Left renal cortex interstitium (tissue), 4 donors: ENCODE measurements around the gene HSBP1L1. TPM values are rescaled to one million over a fixed set of nuclear protein-coding genes. Genes with fewer than 3 reads are reported as not detected.

ENCODE experiments used
- DNase-seq, 4 donors: peaks; one replicate each; pipeline ENCODE4 v3.0.0-alpha.2; 2013; ENCODE audit warnings: low read depth in 4 of 4, low spot score in 2 of 4, missing footprints in 1 of 4
- polyA plus RNA-seq, 4 donors: library from polyadenylated mRNA; unstranded; fragments of 120-200 nt; gene quantifications; one replicate each; pipeline ENCODE4 v1.2.1, GENCODE V29; 2013; ENCODE audit not compliant: insufficient read length in 4 of 4

HSBP1L1 gene
- polyA plus RNA-seq, 4 donors: 18.0 to 29.2 (median 22.5) TPM

GRCh38 chr18:79944126-79944731, 20.2 kb upstream of the HSBP1L1 start:
- DNase-seq: no peak

GRCh38 chr18:79944746-79945117, 19.7 kb upstream of the HSBP1L1 start:
- no peak for DNase-seq

GRCh38 chr18:79945118-79946042, 19.1 kb upstream of the HSBP1L1 start:
- no peak for DNase-seq

- DNase-seq: no peak
Observed at GRCh38 chr18:79947054-79947755, 17.2 kb upstream of the HSBP1L1 start.

GRCh38 chr18:79947881-79948610, 16.4 kb upstream of the HSBP1L1 start:
- DNase-seq: no peak

GRCh38 chr18:79948719-79949411, 15.6 kb upstream of the HSBP1L1 start:
- no peak for DNase-seq

- DNase-seq: no peak
Observed at GRCh38 chr18:79949697-79950487, 14.6 kb upstream of the HSBP1L1 start.

GRCh38 chr18:79950515-79951341, 13.7 kb upstream of the HSBP1L1 start:
- DNase-seq: no peak

GRCh38 chr18:79951545-79952455, 12.6 kb upstream of the HSBP1L1 start, which contains the start of gene SLC66A2:
Gene SLC66A2, minus strand, starts transcription at chr18:79951653. Its CDS starts 727 bp downstream, at chr18:79950926.
- DNase-seq: peak in 1 of 4 donors; percentile 74

- no peak for DNase-seq
Observed at GRCh38 chr18:79952456-79952995, 11.9 kb upstream of the HSBP1L1 start.

GRCh38 chr18:79952996-79953559, 11.4 kb upstream of the HSBP1L1 start:
- DNase-seq: no peak

GRCh38 chr18:79953971-79954651, 10.3 kb upstream of the HSBP1L1 start:
- no peak for DNase-seq

- DNase-seq: no peak
Observed at GRCh38 chr18:79954791-79955190, 9.7 kb upstream of the HSBP1L1 start.

- DNase-seq: no peak
Observed at GRCh38 chr18:79955302-79956075, 9.0 kb upstream of the HSBP1L1 start.

GRCh38 chr18:79956276-79956675, 8.2 kb upstream of the HSBP1L1 start:
- DNase-seq: no peak
